Common myeloid progenitor, CD34-positive (primary cell): ENCODE measurements around the gene CLDN11.

Source experiments
- CTCF ChIA-PET: fragments of 350-600 bp; sonication (Branson Sonifier 250); formaldehyde crosslinking; loops from one replicate; lab custom pipeline; 2021; ENCODE audit warnings: antibody characterized with exemption; lab: Charles Lee
- POLR2A ChIA-PET: fragments of 350-600 bp; sonication (Branson Sonifier 250); formaldehyde crosslinking; loops from one replicate; lab custom pipeline; 2021; ENCODE audit warnings: antibody characterized with exemption; lab: Charles Lee
- DNase-seq, 3 donors: peaks; one replicate each; pipeline versions ENCODE4 v3.0.0 to v3.0.0-alpha.2; 2013
- H3K27ac ChIP-seq, 2 experiments: 1 replicate in 1 of 2; 2 replicates in 1 of 2; pipeline ENCODE4 v1.7.0; 2013; ENCODE audit warnings: inconsistent platforms in 2 of 2, low read length in 2 of 2, mild to moderate bottlenecking in 2 of 2, low read depth in 1 of 2, moderate library complexity in 1 of 2; ENCODE audit not compliant: severe bottlenecking in 2 of 2, insufficient read depth in 1 of 2, poor library complexity in 1 of 2
- H3K27me3 ChIP-seq, 5 experiments: replicated peaks in 2 of 5; 1 replicate in 3 of 5; 2 replicates in 2 of 5; pipeline versions ENCODE4 v1.6.1 to v1.7.0; 2013; ENCODE audit warnings: low read length in 4 of 5, mild to moderate bottlenecking in 2 of 5, moderate library complexity in 2 of 5, inconsistent platforms in 1 of 5; ENCODE audit not compliant: insufficient read depth in 5 of 5, control insufficient read depth in 4 of 5
- H3K36me3 ChIP-seq, 4 experiments: 1 replicate in 2 of 4; 2 replicates in 2 of 4; pipeline versions ENCODE4 v1.6.1 to v1.7.0; 2013; ENCODE audit warnings: low read length in 3 of 4, control low read depth in 1 of 4, mild to moderate bottlenecking in 1 of 4; ENCODE audit not compliant: control insufficient read depth in 4 of 4, insufficient read depth in 4 of 4
- H3K4me1 ChIP-seq, 4 experiments: 1 replicate in 3 of 4; 2 replicates in 1 of 4; pipeline versions ENCODE4 v1.6.1 to v1.7.1; 2013; ENCODE audit warnings: low read length in 3 of 4, mild to moderate bottlenecking in 3 of 4, control low read depth in 1 of 4, inconsistent platforms in 1 of 4, moderate library complexity in 1 of 4; ENCODE audit not compliant: control insufficient read depth in 4 of 4, insufficient read depth in 4 of 4; ENCODE audit errors: control extremely low read depth in 1 of 4
- H3K4me3 ChIP-seq, 7 experiments: 1 replicate in 4 of 7; 2 replicates in 3 of 7; pipeline versions ENCODE4 v1.5.1 to v1.7.0; 2013; ENCODE audit warnings: mild to moderate bottlenecking in 7 of 7, low read length in 6 of 7, moderate library complexity in 6 of 7, inconsistent platforms in 2 of 7, low read depth in 2 of 7, control low read depth in 1 of 7; ENCODE audit not compliant: insufficient read depth in 4 of 7, control insufficient read depth in 1 of 7; ENCODE audit errors: extremely low read depth in 1 of 7
- H3K9me3 ChIP-seq, 5 experiments: 1 replicate in 4 of 5; 2 replicates in 1 of 5; pipeline versions ENCODE4 v1.6.1 to v1.7.1; 2013; ENCODE audit warnings: low read length in 4 of 5, mild to moderate bottlenecking in 2 of 5, inconsistent platforms in 1 of 5, low read depth in 1 of 5, moderate library complexity in 1 of 5; ENCODE audit not compliant: control insufficient read depth in 4 of 5, insufficient read depth in 2 of 5; ENCODE audit errors: control extremely low read depth in 1 of 5
- WGBS: methylation state at CpG from one replicate; pipeline ENCODE4 v1.1.5; 2013; ENCODE audit not compliant: insufficient coverage; 5-methylcytosine and 5-hydroxymethylcytosine counted together

CLDN11 gene

DNA sequence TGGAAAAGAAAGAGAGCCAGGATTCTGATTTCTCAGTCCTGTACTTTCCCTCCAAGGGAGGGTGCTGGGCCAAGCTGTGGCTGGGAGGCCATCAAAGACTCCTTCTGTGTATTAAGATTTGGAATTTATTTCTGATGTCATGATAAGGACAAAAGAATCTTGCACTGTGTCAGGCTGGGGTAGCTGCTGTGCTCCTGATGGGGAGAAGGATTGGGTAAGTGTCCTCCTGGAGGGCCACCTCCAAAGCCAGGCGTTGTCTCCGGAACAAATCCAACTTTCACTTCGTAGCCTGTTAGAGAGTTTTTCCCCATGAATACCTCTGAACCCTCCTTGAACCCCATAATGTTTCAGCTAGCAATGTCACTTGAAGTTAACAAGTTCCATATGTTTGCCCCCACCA is 29.9 kb downstream of the CLDN11 start:
- no peak overlapping the region for H3K27ac ChIP-seq
- H3K9me3 ChIP-seq: no peaks in the 10 kb centered on the region
- no peaks in the 10 kb centered on the region for H3K27me3 ChIP-seq
- DNase-seq: no peak
- CTCF ChIA-PET: interaction anchor here (2.1 kb wide), 1 partner anchor 17 kb away, joined by 5 read pairs; no protein-coding TSS in a partner anchor
- H3K36me3 ChIP-seq: no peaks in the 10 kb centered on the region
- no peak overlapping the region for H3K4me3 ChIP-seq
- WGBS: 96% methylated on average over 3 of the region's 3 CpGs
- POLR2A ChIA-PET: no interaction called here
- no peaks in the 10 kb centered on the region for H3K4me1 ChIP-seq

DNA sequence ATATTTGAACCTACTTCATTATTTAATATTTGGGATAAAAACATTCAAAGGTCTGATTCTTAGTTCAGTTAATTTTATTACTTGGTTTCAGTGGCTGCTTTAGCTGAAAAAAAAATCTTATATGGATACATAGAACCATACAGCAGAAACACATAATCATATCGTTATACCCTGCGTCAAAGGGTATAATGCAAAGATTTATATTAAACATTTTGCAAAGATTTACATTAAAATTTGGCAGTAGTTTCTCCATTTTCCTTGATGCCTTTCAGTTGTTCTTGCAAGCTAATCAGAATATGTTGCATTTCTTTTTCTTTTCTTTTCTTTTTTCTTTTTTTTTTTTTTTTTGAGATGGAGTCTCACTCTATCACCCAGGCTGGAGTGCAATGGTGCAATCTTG is 31.4 kb downstream of the CLDN11 start:
- Histone ChIP-seq H3K4me3 (no peak overlapping the region), H3K4me1 (no peaks in the 10 kb centered on the region), H3K27ac (no peak overlapping the region), H3K9me3 (no peaks in the 10 kb centered on the region), H3K36me3 (no peaks in the 10 kb centered on the region), H3K27me3 (no peaks in the 10 kb centered on the region)
- DNase-seq: no peak
- POLR2A ChIA-PET: interaction anchor here (0.7 kb wide), 1 partner anchor 130 kb away, joined by 3 read pairs; no protein-coding TSS in a partner anchor
- CTCF ChIA-PET: interaction anchor here (2.1 kb wide), 1 partner anchor 19 kb away, joined by 5 read pairs; no protein-coding TSS in a partner anchor
- no CpG with 5 or more reads among the region's 2 CpGs for WGBS

DNA sequence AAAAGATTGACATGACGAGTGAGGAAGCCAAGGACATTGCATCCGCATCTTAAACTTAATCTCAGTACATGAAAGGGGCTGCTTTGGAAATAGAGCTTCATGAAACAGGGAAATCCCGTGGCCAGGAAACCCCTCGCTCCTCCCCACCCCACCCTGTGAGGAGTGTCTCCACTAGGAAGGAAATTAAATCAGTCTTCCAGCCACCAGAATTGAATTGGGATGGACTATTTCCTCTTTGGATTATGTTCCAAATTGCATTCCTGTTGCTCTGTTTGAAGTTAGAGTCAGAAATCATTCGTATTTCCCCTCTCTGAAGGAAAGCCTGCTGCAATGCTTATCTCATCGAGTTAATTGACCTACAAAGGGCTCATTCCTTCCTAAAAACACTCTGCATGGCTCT is 35.8 kb downstream of the CLDN11 start:
- WGBS: 75% methylated on average over 5 of the region's 6 CpGs
- no peaks in the 10 kb centered on the region for H3K27me3 ChIP-seq
- H3K4me1 ChIP-seq: no peaks in the 10 kb centered on the region
- H3K4me3 ChIP-seq: no peak overlapping the region
- no peaks in the 10 kb centered on the region for H3K9me3 ChIP-seq
- POLR2A ChIA-PET: no interaction called here
- CTCF ChIA-PET: no interaction called here
- no peaks in the 10 kb centered on the region for H3K36me3 ChIP-seq
- no peak overlapping the region for H3K27ac ChIP-seq
- no peak for DNase-seq

DNA sequence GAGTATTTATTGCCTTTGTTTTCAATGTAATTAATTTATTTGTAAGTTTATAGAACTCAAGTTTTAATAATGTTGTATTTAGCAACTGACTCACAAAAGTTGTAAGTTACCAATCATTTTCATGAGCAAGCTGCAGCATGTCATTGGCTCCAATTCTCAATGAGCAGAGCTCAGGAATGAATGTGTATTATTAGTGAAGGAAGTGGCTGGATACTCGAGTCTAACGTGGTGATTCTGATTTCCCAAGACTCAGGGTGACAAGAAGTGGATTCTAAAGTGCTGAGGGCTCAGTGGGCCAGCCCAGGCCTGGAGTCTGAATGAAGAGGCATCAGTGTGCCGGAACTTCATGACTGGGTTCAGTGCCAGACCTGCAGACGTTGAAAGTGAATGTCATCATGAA is 39.6 kb downstream of the CLDN11 start:
- ChIA-PET CTCF (no interaction called here), POLR2A (no interaction called here)
- 67% methylated on average over 4 of the region's 4 CpGs for WGBS
- Histone ChIP-seq H3K4me3 (no peak overlapping the region), H3K36me3 (no peaks in the 10 kb centered on the region), H3K9me3 (no peaks in the 10 kb centered on the region), H3K27ac (no peak overlapping the region), H3K27me3 (peaks cover 0 to 6% (median 2%) of the 10 kb centered on the region in 5 experiments), H3K4me1 (no peaks in the 10 kb centered on the region)
- DNase-seq: no peak

DNA sequence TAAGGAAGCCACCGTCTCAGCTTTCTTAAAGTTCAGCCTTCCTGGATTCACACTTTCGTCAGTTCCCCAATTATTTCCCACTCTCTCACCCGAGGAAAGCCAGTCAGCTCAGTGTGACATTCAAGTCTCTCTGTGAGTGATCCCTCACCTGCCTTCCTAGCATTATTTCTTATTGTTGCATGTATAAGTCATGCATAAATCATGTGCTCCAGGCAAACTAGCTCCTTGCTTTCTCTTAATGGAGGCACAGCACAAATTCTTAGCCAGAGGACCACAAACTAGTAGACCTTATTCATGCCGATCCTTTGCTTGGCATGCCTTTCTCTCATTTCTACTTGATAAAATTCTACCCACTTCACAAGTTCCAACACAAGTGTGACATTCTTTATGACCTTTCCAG is 44.3 kb downstream of the CLDN11 start:
- 80% methylated on average over 2 of the region's 4 CpGs for WGBS
- no peaks in the 10 kb centered on the region for H3K9me3 ChIP-seq
- CTCF ChIA-PET: no interaction called here

DNA sequence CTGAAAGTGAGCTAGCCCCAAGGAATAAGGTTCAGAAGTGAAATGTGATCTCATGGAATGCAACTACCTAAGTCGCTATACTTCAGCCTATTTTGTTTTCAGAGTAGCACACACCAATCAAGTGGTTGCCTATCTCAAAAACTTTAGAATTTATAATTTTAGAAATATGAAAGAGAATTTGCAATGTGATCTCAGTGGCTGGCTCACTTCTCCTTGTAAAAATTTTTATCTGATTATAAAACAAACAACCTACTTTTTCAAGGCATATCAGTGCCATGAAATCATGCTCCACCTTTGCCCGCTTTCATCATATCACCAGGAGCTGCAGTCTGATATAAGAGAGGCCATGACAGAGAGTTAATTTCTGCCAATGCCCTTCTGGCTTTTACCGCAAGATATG is 47.3 kb downstream of the CLDN11 start:
- H3K4me3 ChIP-seq: no peak overlapping the region
- POLR2A ChIA-PET: interaction anchor here (0.5 kb wide), 1 partner anchor 123 kb away, joined by 3 read pairs; no protein-coding TSS in a partner anchor
- H3K9me3 ChIP-seq: no peaks in the 10 kb centered on the region
- no peak overlapping the region for H3K27ac ChIP-seq
- WGBS: 0% methylated on average over 1 of the region's 3 CpGs
- H3K36me3 ChIP-seq: no peaks in the 10 kb centered on the region
- no peaks in the 10 kb centered on the region for H3K4me1 ChIP-seq
- peaks cover 0 to 35% (median 11%) of the 10 kb centered on the region in 5 experiments for H3K27me3 ChIP-seq
- CTCF ChIA-PET: interaction anchor here (1.3 kb wide), 1 partner anchor 9 kb away, joined by 4 read pairs; no protein-coding TSS in a partner anchor
- no peak for DNase-seq

More for the DNA sequence above, 44.3 kb downstream of the CLDN11 start:
- POLR2A ChIA-PET: no interaction called here
- Histone ChIP-seq H3K4me1 (no peaks in the 10 kb centered on the region), H3K27ac (no peak overlapping the region), H3K4me3 (no peak overlapping the region), H3K27me3 (peaks cover 0 to 17% (median 11%) of the 10 kb centered on the region in 5 experiments), H3K36me3 (no peaks in the 10 kb centered on the region)
- DNase-seq: no peak

DNA sequence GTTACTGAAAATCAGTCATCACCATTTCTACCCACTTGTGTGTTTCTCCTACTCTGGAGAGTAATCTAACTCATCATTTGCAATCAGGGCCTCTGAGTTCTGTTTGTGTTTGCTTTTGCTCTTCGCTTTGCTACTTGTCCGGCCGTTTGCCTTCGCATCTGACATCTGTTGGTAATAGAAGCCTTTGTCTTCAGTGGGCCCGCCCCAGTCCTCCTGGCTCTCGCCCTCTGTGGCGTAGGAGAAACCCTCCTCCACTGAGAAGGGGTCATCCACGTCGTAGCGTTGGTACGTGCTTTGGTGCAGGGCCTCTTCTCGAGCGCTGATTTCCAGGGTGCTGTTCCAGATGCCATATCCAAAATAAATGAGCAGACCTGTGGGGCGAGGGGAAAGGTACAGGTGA is 48.3 kb downstream of the CLDN11 start:
- Histone ChIP-seq H3K36me3 (no peaks in the 10 kb centered on the region), H3K27ac (no peak overlapping the region), H3K9me3 (no peaks in the 10 kb centered on the region), H3K4me3 (no peak overlapping the region), H3K4me1 (no peaks in the 10 kb centered on the region), H3K27me3 (peaks cover 0 to 41% (median 11%) of the 10 kb centered on the region in 5 experiments)
- CTCF ChIA-PET: no interaction called here
- POLR2A ChIA-PET: no interaction called here
- 80% methylated on average over 14 of the region's 14 CpGs for WGBS
- DNase-seq: no peak
